Caco-2 (cell line): ENCODE data around the gene HDGFL2. TPM values are rescaled to one million over a fixed set of nuclear protein-coding genes. Genes with fewer than 3 reads are reported as not detected.

Experiments
- BruUV-seq: library from RNA; stranded (reverse); fragments of 400-500 nt; replicated peaks from 2 replicates; lab custom pipeline; 2021; lab: Mats Ljungman, UMichigan
- CTCF ChIA-PET: fragments of 300-600 bp; sonication (Branson Sonifier 250); formaldehyde crosslinking; loops from one replicate; lab custom pipeline; 2022; ENCODE audit warnings: antibody characterized with exemption; lab: Charles Lee
- POLR2A ChIA-PET: fragments of 300-600 bp; sonication (Branson Sonifier 250); formaldehyde crosslinking; loops from one replicate; lab custom pipeline; 2022; ENCODE audit warnings: antibody characterized with exemption; lab: Charles Lee
- DNase-seq, 2 experiments: peaks; one replicate each; pipeline versions ENCODE4 v3.0.0 to v3.0.0-alpha.2; 2020 to 2022
- H3K27me3 ChIP-seq: replicated peaks from 2 replicates; pipeline ENCODE4 v1.6.0; 2011; ENCODE audit warnings: low read length; ENCODE audit not compliant: control insufficient read depth, insufficient read depth
- H3K36me3 ChIP-seq: 2 replicates; pipeline ENCODE4 v1.5.1; 2011; ENCODE audit warnings: low read length; ENCODE audit not compliant: control insufficient read depth, insufficient read depth
- H3K4me1 ChIP-seq: fragments of 250-450 bp; sonication (Bioruptor Pico); 2 replicates; pipeline ENCODE4 v1.5.1; 2020; ENCODE audit warnings: mild to moderate bottlenecking
- H3K4me3 ChIP-seq: 2 replicates; pipeline ENCODE4 v1.5.1; 2011; ENCODE audit warnings: low read depth, mild to moderate bottlenecking, control low read depth, low read length
- H3K9me3 ChIP-seq: fragments of 250-450 bp; sonication (Bioruptor Pico); 2 replicates; pipeline ENCODE4 v1.5.1; 2020; ENCODE audit warnings: mild to moderate bottlenecking, moderate library complexity
- H3K27ac Mint-ChIP-seq: one replicate; pipeline ENCODE4 v1.8.0; 2022; ENCODE audit warnings: mixed read lengths; ENCODE audit not compliant: unreplicated experiment
- H3K27me3 Mint-ChIP-seq: one replicate; pipeline ENCODE4 v1.8.0; 2022; ENCODE audit warnings: mixed read lengths; ENCODE audit not compliant: insufficient read depth, unreplicated experiment
- H3K36me3 Mint-ChIP-seq: one replicate; pipeline ENCODE4 v1.8.0; 2022; ENCODE audit warnings: mild to moderate bottlenecking, mixed read lengths; ENCODE audit not compliant: insufficient read depth, unreplicated experiment
- H3K4me1 Mint-ChIP-seq: one replicate; pipeline ENCODE4 v1.8.0; 2022; ENCODE audit warnings: low read depth, mixed read lengths; ENCODE audit not compliant: unreplicated experiment
- H3K4me3 Mint-ChIP-seq: one replicate; pipeline ENCODE4 v1.8.0; 2022; ENCODE audit warnings: mild to moderate bottlenecking, moderate library complexity, mixed read lengths; ENCODE audit not compliant: unreplicated experiment
- H3K9me3 Mint-ChIP-seq: one replicate; pipeline ENCODE4 v1.8.0; 2022; ENCODE audit warnings: mixed read lengths; ENCODE audit not compliant: unreplicated experiment
- intact Hi-C: fragments of 100-400 bp; cut with micrococcal nuclease; formaldehyde crosslinking; loops from one replicate; pipeline ENCODE4 v1.10.0; 2022; ENCODE audit not compliant: unreplicated experiment
- microRNA-seq: library from miRNA; unstranded; fragments of <30 nt; microRNA quantifications from one replicate; pipeline ENCODE4 v1.2.0, GENCODE V29; 2022
- total RNA-seq: library from RNA; stranded (reverse); gene quantifications from 2 replicates; pipeline ENCODE4 v1.2.3, GENCODE V29; 2022
- TF ChIP-seq, protein P1 (sequence below), 2 experiments: fragments of 200-600 bp in 1 of 2; IDR thresholded peaks; 1 replicate in 1 of 2; 2 replicates in 1 of 2; pipeline versions ENCODE4 v1.5.1 to v1.8.0; 2011 to 2022; ENCODE audit warnings: antibody characterized with exemption in 1 of 2, control low read depth in 1 of 2, inconsistent platforms in 1 of 2, low read depth in 1 of 2, low read length in 1 of 2, mild to moderate bottlenecking in 1 of 2, moderate library complexity in 1 of 2; ENCODE audit not compliant: insufficient read depth in 1 of 2, severe bottlenecking in 1 of 2, unreplicated experiment in 1 of 2

The HDGFL2 gene
- total RNA-seq, 1 experiment from 2014 or later = 70.8 TPM

DNA sequence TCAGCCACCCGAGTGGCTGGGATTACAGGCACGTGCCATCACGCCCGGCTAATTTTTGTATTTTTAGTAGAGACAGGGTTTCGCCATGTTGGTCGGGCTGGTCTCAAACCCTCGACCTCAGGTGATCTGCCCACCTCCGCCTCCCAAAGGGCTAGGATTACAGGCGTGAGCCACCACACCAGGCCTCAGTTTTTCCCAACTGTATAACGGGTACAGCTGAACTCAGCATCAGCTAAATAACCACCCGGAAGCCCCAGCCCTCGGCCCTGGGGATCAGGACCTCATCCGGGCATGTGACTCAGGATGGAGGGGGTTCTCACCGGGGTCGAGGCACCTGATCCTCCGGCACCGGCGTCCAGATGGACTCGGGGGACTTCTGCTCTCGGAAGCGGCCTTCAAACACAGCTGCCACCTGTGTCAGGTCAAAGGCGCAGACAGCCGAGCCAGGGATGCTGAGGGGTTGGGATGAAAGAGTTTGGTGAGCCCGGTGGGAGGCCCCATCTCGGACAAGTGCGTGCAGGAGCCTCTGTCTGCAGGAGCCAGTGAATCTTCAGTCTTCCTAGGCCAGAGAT lies 78.5 kb downstream of the HDGFL2 start:
- intact Hi-C loops = no loop called here
- Mint-ChIP-seq H3K27ac (no peak overlapping the region), H3K9me3 (peaks cover 11% of the 10 kb centered on the region), H3K4me1 (no peaks in the 10 kb centered on the region), H3K4me3 (no peak overlapping the region), H3K27me3 (peaks cover 4% of the 10 kb centered on the region), H3K36me3 (no peaks in the 10 kb centered on the region)
- DNase-seq = no peak
- no peaks in the 10 kb centered on the region for H3K27me3 ChIP-seq
- ChIA-PET POLR2A (no interaction called here), CTCF (no interaction called here)
- TF ChIP-seq, protein P1, sequence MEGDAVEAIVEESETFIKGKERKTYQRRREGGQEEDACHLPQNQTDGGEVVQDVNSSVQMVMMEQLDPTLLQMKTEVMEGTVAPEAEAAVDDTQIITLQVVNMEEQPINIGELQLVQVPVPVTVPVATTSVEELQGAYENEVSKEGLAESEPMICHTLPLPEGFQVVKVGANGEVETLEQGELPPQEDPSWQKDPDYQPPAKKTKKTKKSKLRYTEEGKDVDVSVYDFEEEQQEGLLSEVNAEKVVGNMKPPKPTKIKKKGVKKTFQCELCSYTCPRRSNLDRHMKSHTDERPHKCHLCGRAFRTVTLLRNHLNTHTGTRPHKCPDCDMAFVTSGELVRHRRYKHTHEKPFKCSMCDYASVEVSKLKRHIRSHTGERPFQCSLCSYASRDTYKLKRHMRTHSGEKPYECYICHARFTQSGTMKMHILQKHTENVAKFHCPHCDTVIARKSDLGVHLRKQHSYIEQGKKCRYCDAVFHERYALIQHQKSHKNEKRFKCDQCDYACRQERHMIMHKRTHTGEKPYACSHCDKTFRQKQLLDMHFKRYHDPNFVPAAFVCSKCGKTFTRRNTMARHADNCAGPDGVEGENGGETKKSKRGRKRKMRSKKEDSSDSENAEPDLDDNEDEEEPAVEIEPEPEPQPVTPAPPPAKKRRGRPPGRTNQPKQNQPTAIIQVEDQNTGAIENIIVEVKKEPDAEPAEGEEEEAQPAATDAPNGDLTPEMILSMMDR (IDR thresholded peaks at IDR 0.05; ENCODE audit: insufficient read depth in 1 of 2, low read depth in 1 of 2, low read length in 1 of 2, severe bottlenecking in 1 of 2, unreplicated experiment in 1 of 2) = no peak
- no peaks in the 10 kb centered on the region for H3K9me3 ChIP-seq
- H3K4me1 ChIP-seq = no peaks in the 10 kb centered on the region
- H3K36me3 ChIP-seq = no peaks in the 10 kb centered on the region
- no TSS peak for BruUV-seq
- H3K4me3 ChIP-seq = no peak overlapping the region

Small RNA genes lying within 50 kb of the gene (microRNA-seq; reads per million reads assigned to microRNA genes)
- gene MIR4746 = 4.5 reads per million, percentile 30 among the genes with 10 or more reads in this experiment

Other genes with a start within 250 kb of the HDGFL2 start
- gene EBI3, start 242.8 kb upstream of the HDGFL2 start, total RNA-seq = 0.68 and 0.81 TPM in 2 replicates
- 19.5 TPM in 2 replicates for gene YJU2, start 225.2 kb upstream of the HDGFL2 start, total RNA-seq
- gene SHD, start 193.0 kb upstream of the HDGFL2 start, total RNA-seq = 1.4 and 3.5 TPM in 2 replicates
- not detected in 2 replicates for gene TMIGD2, start 169.9 kb upstream of the HDGFL2 start, total RNA-seq
- gene FSD1, start 167.7 kb upstream of the HDGFL2 start, total RNA-seq = 9.0 and 15.6 TPM in 2 replicates
- gene STAP2, start 133.5 kb upstream of the HDGFL2 start, total RNA-seq = 70.7 and 71.6 TPM in 2 replicates
- gene MPND, start 128.7 kb upstream of the HDGFL2 start, total RNA-seq = 34.9 and 35.7 TPM in 2 replicates
- 91.3 and 91.5 TPM in 2 replicates for gene SH3GL1, start 71.8 kb upstream of the HDGFL2 start, total RNA-seq
- gene CHAF1A, start 69.7 kb upstream of the HDGFL2 start, total RNA-seq = 53.9 and 63.1 TPM in 2 replicates
- 42.1 and 42.9 TPM in 2 replicates for gene UBXN6, start 14.5 kb upstream of the HDGFL2 start, total RNA-seq
- 0.09 and 0.21 TPM in 2 replicates for gene PLIN4, start 46.2 kb downstream of the HDGFL2 start, total RNA-seq
- gene PLIN5, start 62.9 kb downstream of the HDGFL2 start, total RNA-seq = 0.73 and 0.84 TPM in 2 replicates
- 0.32 and 0.61 TPM in 2 replicates for gene LRG1, start 67.7 kb downstream of the HDGFL2 start, total RNA-seq
- gene SEMA6B, start 87.4 kb downstream of the HDGFL2 start, total RNA-seq = 0.39 and 0.44 TPM in 2 replicates
- gene TNFAIP8L1, start 167.2 kb downstream of the HDGFL2 start, total RNA-seq = 19.6 and 21.8 TPM in 2 replicates
- 106 and 109 TPM in 2 replicates for gene MYDGF, start 198.0 kb downstream of the HDGFL2 start, total RNA-seq